Trophoblast cell (in vitro differentiated cells and primary cell): ENCODE results near the gene CCDC110.

Experiments used
- DNase-seq, 2 donors: peaks; one replicate each; pipeline ENCODE4 v3.0.0-alpha.2; 2016
- H2AFZ ChIP-seq: 2 replicates; pipeline ENCODE4 v1.6.1; 2013; ENCODE audit warnings: low read length, moderate library complexity, mild to moderate bottlenecking; ENCODE audit not compliant: insufficient read depth, poor library complexity
- H2AK5ac ChIP-seq: 2 replicates; pipeline ENCODE4 v1.6.1; 2013; ENCODE audit warnings: mild to moderate bottlenecking, low read length
- H2BK120ac ChIP-seq: 2 replicates; pipeline ENCODE4 v1.6.1; 2013; ENCODE audit warnings: low read length, mild to moderate bottlenecking, moderate library complexity; ENCODE audit not compliant: insufficient read depth, poor library complexity
- H2BK12ac ChIP-seq: 2 replicates; pipeline ENCODE4 v1.6.1; 2013; ENCODE audit warnings: mild to moderate bottlenecking, low read length, moderate library complexity
- H2BK5ac ChIP-seq: 2 replicates; pipeline ENCODE4 v1.6.1; 2013; ENCODE audit warnings: low read length, low read depth, moderate library complexity, mild to moderate bottlenecking; ENCODE audit not compliant: poor library complexity
- H3K14ac ChIP-seq: 2 replicates; pipeline ENCODE4 v1.6.1; 2013; ENCODE audit warnings: mild to moderate bottlenecking, low read length
- H3K18ac ChIP-seq: 2 replicates; pipeline ENCODE4 v1.6.1; 2013; ENCODE audit warnings: mild to moderate bottlenecking, low read length
- H3K23ac ChIP-seq: 2 replicates; pipeline ENCODE4 v1.6.1; 2013; ENCODE audit warnings: low read length
- H3K27ac ChIP-seq: 2 replicates; pipeline ENCODE4 v1.5.1; 2013; ENCODE audit warnings: low read depth, mild to moderate bottlenecking, inconsistent platforms, low read length, moderate library complexity
- H3K27me3 ChIP-seq: 2 replicates; pipeline ENCODE4 v1.6.1; 2013; ENCODE audit warnings: inconsistent platforms, mild to moderate bottlenecking, low read length, moderate library complexity; ENCODE audit not compliant: insufficient read depth
- H3K36me3 ChIP-seq, 2 experiments: 1 replicate in 1 of 2; 2 replicates in 1 of 2; pipeline ENCODE4 v1.6.1; 2013; ENCODE audit warnings: low read length in 2 of 2, mild to moderate bottlenecking in 2 of 2, moderate library complexity in 1 of 2; ENCODE audit not compliant: insufficient read depth in 2 of 2, control insufficient read depth in 1 of 2
- H3K4ac ChIP-seq: 2 replicates; pipeline ENCODE4 v1.6.1; 2013; ENCODE audit warnings: low read depth, mild to moderate bottlenecking, low read length, moderate library complexity
- H3K4me1 ChIP-seq, 2 experiments: 1 replicate in 1 of 2; 2 replicates in 1 of 2; pipeline ENCODE4 v1.6.1; 2013; ENCODE audit warnings: low read length in 2 of 2, mild to moderate bottlenecking in 2 of 2, moderate library complexity in 1 of 2; ENCODE audit not compliant: insufficient read depth in 2 of 2, control insufficient read depth in 1 of 2
- H3K4me2 ChIP-seq: 2 replicates; pipeline ENCODE4 v1.6.1; 2013; ENCODE audit warnings: inconsistent platforms, mild to moderate bottlenecking, low read length, moderate library complexity
- H3K4me3 ChIP-seq: 2 replicates; pipeline ENCODE4 v1.5.1; 2013; ENCODE audit warnings: mild to moderate bottlenecking, low read depth, low read length, inconsistent platforms
- H3K79me1 ChIP-seq: one replicate; pipeline ENCODE4 v1.6.1; 2013; ENCODE audit warnings: low read length
- H3K79me2 ChIP-seq: 2 replicates; pipeline ENCODE4 v1.6.1; 2013; ENCODE audit warnings: low read length, mild to moderate bottlenecking; ENCODE audit not compliant: control insufficient read depth, insufficient read depth, poor library complexity
- H3K9ac ChIP-seq: 2 replicates; pipeline ENCODE4 v1.6.1; 2013; ENCODE audit warnings: mild to moderate bottlenecking, low read length
- H3K9me3 ChIP-seq: 2 replicates; pipeline ENCODE4 v1.6.1; 2013; ENCODE audit warnings: low read depth, mild to moderate bottlenecking, control low read depth, inconsistent platforms, low read length; ENCODE audit not compliant: insufficient read depth
- H4K12ac ChIP-seq: 2 replicates; pipeline ENCODE4 v1.6.1; 2013; ENCODE audit warnings: low read depth, mild to moderate bottlenecking, low read length, moderate library complexity
- H4K8ac ChIP-seq: 2 replicates; pipeline ENCODE4 v1.6.1; 2013; ENCODE audit warnings: low read depth, mild to moderate bottlenecking, low read length, moderate library complexity
- H4K91ac ChIP-seq: one replicate; pipeline ENCODE4 v1.6.1; 2013; ENCODE audit warnings: low read depth, mild to moderate bottlenecking, low read length, moderate library complexity
- WGBS: extraction: QIAGEN DNeasy Blood & Tissue Kit; methylation state at CpG from one replicate; pipeline ENCODE4 v1.1.7; 2013; ENCODE audit warnings: missing lambda C conversion rate; ENCODE audit not compliant: insufficient read length, insufficient coverage; ENCODE audit errors: extremely low coverage; 5-methylcytosine and 5-hydroxymethylcytosine counted together

The CCDC110 gene

DNA sequence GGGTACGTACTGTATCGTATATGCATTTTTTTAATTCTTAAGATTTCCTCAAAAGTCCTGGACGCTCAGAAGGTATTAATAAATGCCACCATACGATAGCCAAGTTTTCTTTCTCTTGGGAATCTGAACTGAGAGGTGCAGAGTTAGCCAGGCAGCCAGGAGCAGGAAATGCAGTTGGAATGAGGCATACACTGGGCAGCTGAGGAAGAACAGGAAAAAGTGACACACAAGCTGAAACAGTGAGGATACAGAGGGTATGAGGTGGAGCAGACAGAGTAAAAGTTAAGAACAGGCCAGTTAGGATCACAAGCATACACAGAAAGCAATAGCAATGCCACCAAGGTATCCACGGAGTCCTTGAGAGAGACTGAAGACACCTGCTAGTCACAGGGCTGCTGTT, 59.1 kb downstream of the CCDC110 start:
- H3K79me2 ChIP-seq = no peaks in the 10 kb centered on the region
- no peak overlapping the region for H3K27ac ChIP-seq
- WGBS = no CpG with 5 or more reads among the region's 5 CpGs
- H3K4me2 ChIP-seq = no peak overlapping the region
- H3K79me1 ChIP-seq = no peaks in the 10 kb centered on the region
- no peak overlapping the region for H2AK5ac ChIP-seq
- no peak overlapping the region for H4K91ac ChIP-seq
- H3K4ac ChIP-seq = no peak overlapping the region
- H2AFZ ChIP-seq = no peak overlapping the region
- no peak overlapping the region for H3K4me3 ChIP-seq
- H2BK120ac ChIP-seq = no peak overlapping the region
- H3K14ac ChIP-seq = no peak overlapping the region
- H4K12ac ChIP-seq = no peak overlapping the region
- H3K4me1 ChIP-seq = no peaks in the 10 kb centered on the region
- H3K9ac ChIP-seq = no peak overlapping the region
- peaks cover 3 to 8% of the 10 kb centered on the region in 2 experiments for H3K36me3 ChIP-seq
- H2BK12ac ChIP-seq = no peak overlapping the region
- no peaks in the 10 kb centered on the region for H3K9me3 ChIP-seq
- no peak for DNase-seq
- no peak overlapping the region for H3K18ac ChIP-seq
- H3K27me3 ChIP-seq = no peaks in the 10 kb centered on the region
- no peak overlapping the region for H2BK5ac ChIP-seq
- no peak overlapping the region for H4K8ac ChIP-seq
- no peak overlapping the region for H3K23ac ChIP-seq

DNA sequence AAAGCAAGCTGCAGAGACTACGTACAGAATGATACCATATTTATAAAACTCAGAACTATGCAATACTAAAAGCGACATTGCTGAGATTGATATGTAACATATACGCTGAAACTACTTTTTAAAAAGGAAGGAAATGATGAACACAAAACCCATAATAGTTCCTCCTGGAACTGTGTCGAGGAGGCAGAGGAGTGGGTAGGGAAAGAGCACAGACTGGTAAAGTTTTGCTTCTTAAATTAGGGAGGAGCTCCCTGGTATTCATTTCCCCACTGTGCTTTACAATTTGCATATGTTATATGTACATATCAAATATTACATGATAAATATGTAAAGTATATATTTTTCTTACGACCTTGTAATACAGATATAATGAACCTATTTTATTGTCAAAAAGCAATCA, 59.7 kb downstream of the CCDC110 start:
- no peaks in the 10 kb centered on the region for H3K9me3 ChIP-seq
- no peak overlapping the region for H2BK120ac ChIP-seq
- no peak overlapping the region for H4K12ac ChIP-seq
- no CpG with 5 or more reads among the region's 5 CpGs for WGBS
- no peaks in the 10 kb centered on the region for H3K79me1 ChIP-seq
- H4K8ac ChIP-seq = no peak overlapping the region
- no peak overlapping the region for H2AK5ac ChIP-seq
- H2BK5ac ChIP-seq = no peak overlapping the region
- no peak overlapping the region for H3K9ac ChIP-seq
- H3K4me1 ChIP-seq = no peaks in the 10 kb centered on the region
- no peak overlapping the region for H3K4me2 ChIP-seq
- no peak overlapping the region for H3K14ac ChIP-seq
- H3K23ac ChIP-seq = no peak overlapping the region
- H2AFZ ChIP-seq = no peak overlapping the region
- no peak overlapping the region for H4K91ac ChIP-seq
- H3K4ac ChIP-seq = no peak overlapping the region
- no peak overlapping the region for H2BK12ac ChIP-seq
- no peak overlapping the region for H3K4me3 ChIP-seq
- H3K27ac ChIP-seq = no peak overlapping the region
- no peaks in the 10 kb centered on the region for H3K79me2 ChIP-seq
- peaks cover 3 to 7% of the 10 kb centered on the region in 2 experiments for H3K36me3 ChIP-seq
- H3K18ac ChIP-seq = no peak overlapping the region
- no peaks in the 10 kb centered on the region for H3K27me3 ChIP-seq
- DNase-seq = no peak

DNA sequence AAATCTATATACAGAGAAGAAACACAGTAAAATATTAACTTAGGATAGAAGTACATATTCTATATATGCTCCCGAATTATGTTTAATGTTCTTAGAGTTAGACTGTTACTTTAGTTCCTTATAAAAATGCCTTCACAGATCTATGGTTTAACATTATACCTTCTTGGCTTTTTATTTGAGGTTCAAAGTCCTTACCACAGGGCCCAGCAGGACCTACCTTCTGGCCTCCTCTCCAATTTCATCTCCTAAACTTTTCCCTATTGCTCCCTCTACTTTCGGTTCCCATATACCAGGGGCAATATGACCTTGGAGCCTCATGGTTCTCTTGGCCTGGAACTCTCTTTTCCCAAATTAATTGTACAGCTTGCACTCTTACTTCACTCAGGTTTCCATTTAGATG, 63.1 kb downstream of the CCDC110 start:
- H3K79me2 ChIP-seq = no peaks in the 10 kb centered on the region
- no peaks in the 10 kb centered on the region for H3K27me3 ChIP-seq
- no peak overlapping the region for H2BK120ac ChIP-seq
- no peak overlapping the region for H2AK5ac ChIP-seq
- no peak overlapping the region for H4K12ac ChIP-seq
- H3K27ac ChIP-seq = no peak overlapping the region
- no peak for DNase-seq
- H3K9ac ChIP-seq = no peak overlapping the region
- peaks cover 3 to 7% of the 10 kb centered on the region in 2 experiments for H3K36me3 ChIP-seq
- no peak overlapping the region for H3K4me3 ChIP-seq
- no peaks in the 10 kb centered on the region for H3K79me1 ChIP-seq
- WGBS = no CpG with 5 or more reads among the region's 2 CpGs
- no peaks in the 10 kb centered on the region for H3K4me1 ChIP-seq
- no peak overlapping the region for H3K4me2 ChIP-seq
- no peak overlapping the region for H3K18ac ChIP-seq
- no peak overlapping the region for H2AFZ ChIP-seq
- no peak overlapping the region for H2BK5ac ChIP-seq
- H4K8ac ChIP-seq = no peak overlapping the region
- no peak overlapping the region for H2BK12ac ChIP-seq
- no peak overlapping the region for H3K23ac ChIP-seq
- no peak overlapping the region for H3K14ac ChIP-seq
- H3K9me3 ChIP-seq = no peaks in the 10 kb centered on the region
- H4K91ac ChIP-seq = no peak overlapping the region
- H3K4ac ChIP-seq = no peak overlapping the region

DNA sequence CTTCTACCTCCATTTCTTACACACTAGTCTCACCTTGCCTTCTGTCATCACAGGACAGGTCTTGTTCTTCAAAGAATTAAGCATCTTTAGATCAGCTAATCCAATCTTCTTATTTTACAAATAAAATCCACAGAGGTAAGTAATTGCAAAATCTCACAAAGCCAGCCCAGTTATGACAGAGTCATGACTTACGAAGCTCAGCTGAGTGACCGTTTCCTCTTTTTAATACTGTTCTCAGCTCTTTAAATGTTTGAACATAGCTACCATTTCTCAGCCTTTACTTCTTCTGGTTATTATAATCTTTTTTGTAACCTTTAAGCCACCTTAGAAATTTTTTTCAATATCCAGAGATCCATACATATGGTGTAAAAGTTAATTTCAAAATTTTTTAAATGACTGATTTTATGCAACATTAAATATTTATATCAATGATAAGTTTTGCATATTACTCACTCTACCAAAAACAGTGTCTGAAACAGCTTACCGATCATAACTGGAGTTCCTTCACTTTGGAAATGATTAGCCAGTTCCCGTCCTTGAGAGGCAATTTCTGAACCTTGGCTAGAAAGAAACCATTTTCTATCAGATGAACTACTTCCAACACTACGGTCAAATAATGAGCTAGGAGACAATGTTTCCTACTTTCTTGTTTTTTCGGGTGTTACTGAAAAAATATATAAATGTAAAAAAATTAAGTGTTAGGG, 66.1 kb downstream of the CCDC110 start:
- Histone ChIP-seq H2AFZ (no peak overlapping the region), H3K36me3 (peaks cover 3 to 4% of the 10 kb centered on the region in 2 experiments), H3K18ac (no peak overlapping the region), H3K4me3 (no peak overlapping the region), H3K4me2 (no peak overlapping the region), H4K8ac (no peak overlapping the region), H3K27ac (no peak overlapping the region), H2AK5ac (no peak overlapping the region), H4K91ac (no peak overlapping the region), H3K9me3 (no peaks in the 10 kb centered on the region), H3K4ac (no peak overlapping the region), H3K14ac (no peak overlapping the region), H3K4me1 (no peaks in the 10 kb centered on the region), H3K79me2 (no peaks in the 10 kb centered on the region), H3K9ac (no peak overlapping the region), H3K27me3 (no peaks in the 10 kb centered on the region), H3K79me1 (no peaks in the 10 kb centered on the region), H3K23ac (no peak overlapping the region), H2BK12ac (no peak overlapping the region), H2BK120ac (no peak overlapping the region), H2BK5ac (no peak overlapping the region), H4K12ac (no peak overlapping the region)
- WGBS = no CpG with 5 or more reads among the region's 6 CpGs
- DNase-seq = peak in 1 of 2 donors; percentile 20
